ENCODE data around the gene LRR1.
A peak's percentile ranks its signal among the peaks of the same experiment; 100 is the strongest.

DNA sequence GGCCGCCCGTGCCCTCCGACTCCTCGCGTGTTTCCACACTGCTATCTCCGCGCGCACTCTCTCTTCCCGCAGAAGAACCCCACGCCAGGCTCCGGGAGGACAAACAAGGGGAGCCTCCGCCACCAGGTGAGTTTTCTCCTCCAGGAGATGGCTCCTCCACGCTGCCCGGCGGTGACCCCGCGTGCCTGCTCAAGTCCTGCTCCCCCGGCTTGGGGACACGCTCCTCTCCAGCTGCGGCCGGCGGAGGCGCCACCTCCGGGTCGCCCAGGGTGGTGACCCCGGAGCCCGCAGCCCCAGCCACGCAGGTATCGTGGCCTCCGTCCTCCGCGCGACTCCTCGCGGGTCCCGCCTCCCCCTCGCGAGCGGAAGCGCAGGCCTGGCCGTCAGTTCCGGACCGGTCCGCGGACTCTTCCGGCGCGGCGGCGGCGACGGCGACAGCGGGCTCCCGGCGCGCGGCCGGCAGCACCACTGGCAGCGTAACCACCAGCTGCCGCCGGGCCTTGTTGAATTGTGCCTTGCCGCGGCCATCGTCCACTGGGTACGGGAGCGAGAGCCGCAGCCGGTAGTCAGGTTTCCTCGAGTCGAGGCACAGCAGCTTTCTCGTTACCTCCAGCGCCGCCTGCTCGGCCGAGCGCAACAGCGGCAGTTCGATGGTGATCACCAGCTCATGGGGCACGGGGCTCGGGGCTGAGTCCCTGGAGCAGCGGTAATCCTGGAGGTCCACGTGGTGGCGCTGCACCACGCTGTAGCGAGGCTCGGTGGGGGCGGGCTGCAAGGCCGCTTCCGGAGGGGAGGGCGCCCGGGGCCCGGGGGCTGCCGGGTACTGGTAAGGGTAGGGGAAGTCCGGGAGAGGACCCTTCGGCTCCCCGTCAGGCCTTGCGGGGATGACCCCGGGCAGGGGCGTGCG, 35.2 kb downstream of the LRR1 start:
- TF ChIP-seq CTCF (IDR thresholded peaks at IDR 0.05; ENCODE audit: borderline replicate concordance, extremely low read depth, low read length, poor library complexity, severe bottlenecking) = peak; percentile 92
- no peak for TF ChIP-seq EZH2 (IDR thresholded peaks at IDR 0.05; ENCODE audit: borderline replicate concordance, low read depth, low read length, severe bottlenecking)

Data from DND-41 (cell line).